Sigmoid colon (tissue), 4 donors: ENCODE results near the gene CACNA1C.

Experiments
- CTCF ChIP-seq, 4 experiments: fragments of 450-650 bp in 3 of 4; fragments of 200-600 bp in 1 of 4; IDR thresholded peaks; one replicate each; pipeline ENCODE4 v1.5.1; 2016 to 2019; ENCODE audit warnings: antibody characterized with exemption in 4 of 4, mild to moderate bottlenecking in 3 of 4, moderate library complexity in 2 of 4
- EP300 ChIP-seq, 4 donors: sonication (generic); formaldehyde crosslinking; IDR thresholded peaks; one replicate each; pipeline ENCODE4 v1.6.1; 2017; ENCODE audit warnings: antibody characterized with exemption in 4 of 4
- POLR2A ChIP-seq, 2 donors: fragments of 450-650 bp; IDR thresholded peaks; one replicate each; pipeline ENCODE4 v1.6.1; 2016; ENCODE audit warnings: antibody characterized with exemption in 2 of 2, mild to moderate bottlenecking in 2 of 2, moderate library complexity in 2 of 2
- POLR2AphosphoS5 ChIP-seq, 4 donors: sonication (generic); formaldehyde crosslinking; IDR thresholded peaks; one replicate each; pipeline ENCODE4 v1.6.1; 2017; ENCODE audit warnings: antibody characterized with exemption in 4 of 4

GRCh38 chr12:2335513-2335912 lies 282.7 kb downstream of the CACNA1C start:
- TF ChIP-seq POLR2A (IDR thresholded peaks at IDR 0.05) (no peak), CTCF (IDR thresholded peaks at IDR 0.05) (no peak), EP300 (IDR thresholded peaks at IDR 0.05) (no peak), POLR2AphosphoS5 (IDR thresholded peaks at IDR 0.05) (no peak)
